ENCODE data around the gene LY6G6C.
A peak's percentile ranks its signal among the peaks of the same experiment; 100 is the strongest.

The LY6G6C gene

GRCh38 chr6:31706599-31706998, 14.9 kb downstream of the LY6G6C start, which contains the start of gene LY6G6F:
TSS of gene LY6G6F (plus strand) at chr6:31706866. CDS start at chr6:31706907, 41 bp downstream.
- no peak for DNase-seq (ENCODE audit: low read depth)

- no peak for DNase-seq (ENCODE audit: low read depth)
Observed at GRCh38 chr6:31705931-31706330, 15.6 kb downstream of the LY6G6C start.

GRCh38 chr6:31702819-31703716, 18.5 kb downstream of the LY6G6C start, which contains the start of gene ABHD16A:
TSS of gene ABHD16A (minus strand) at chr6:31703324. CDS start at chr6:31703281, 43 bp downstream.
- peak; percentile 94 for DNase-seq (ENCODE audit: low read depth)

GRCh38 chr6:31702405-31702818, 19.1 kb downstream of the LY6G6C start:
- no peak for DNase-seq (ENCODE audit: low read depth)

- no peak for DNase-seq (ENCODE audit: low read depth)
Observed at GRCh38 chr6:31701666-31702404, 19.7 kb downstream of the LY6G6C start.

- no peak for DNase-seq (ENCODE audit: low read depth)
Observed at GRCh38 chr6:31700740-31701401, 20.7 kb downstream of the LY6G6C start.

- no peak for DNase-seq (ENCODE audit: low read depth)
Observed at GRCh38 chr6:31697555-31697954, 24.0 kb downstream of the LY6G6C start.

GRCh38 chr6:31693535-31693934, 28.0 kb downstream of the LY6G6C start:
- no peak for DNase-seq (ENCODE audit: low read depth)

- no peak for DNase-seq (ENCODE audit: low read depth)
Observed at GRCh38 chr6:31692886-31693285, 28.7 kb downstream of the LY6G6C start.

GRCh38 chr6:31692353-31692752, 29.2 kb downstream of the LY6G6C start:
- no peak for DNase-seq (ENCODE audit: low read depth)

GRCh38 chr6:31691564-31692108, 29.9 kb downstream of the LY6G6C start:
- no peak for DNase-seq (ENCODE audit: low read depth)

GRCh38 chr6:31691078-31691463, 30.5 kb downstream of the LY6G6C start:
- no peak for DNase-seq (ENCODE audit: low read depth)

- DNase-seq (ENCODE audit: low read depth): no peak
Observed at GRCh38 chr6:31690231-31691077, 31.1 kb downstream of the LY6G6C start.

GRCh38 chr6:31689249-31690110, 32.1 kb downstream of the LY6G6C start:
- DNase-seq (ENCODE audit: low read depth): no peak

GRCh38 chr6:31687860-31688693, 33.5 kb downstream of the LY6G6C start:
- DNase-seq (ENCODE audit: low read depth): no peak

- DNase-seq (ENCODE audit: low read depth): no peak
Observed at GRCh38 chr6:31687321-31687720, 34.2 kb downstream of the LY6G6C start.

- DNase-seq (ENCODE audit: low read depth): no peak
Observed at GRCh38 chr6:31686483-31686882, 35.1 kb downstream of the LY6G6C start.

GRCh38 chr6:31683591-31683990, 38.0 kb downstream of the LY6G6C start:
- no peak for DNase-seq (ENCODE audit: low read depth)

- DNase-seq (ENCODE audit: low read depth): no peak
Observed at GRCh38 chr6:31681135-31681671, 40.3 kb downstream of the LY6G6C start.

All from HS-27A (cell line).